GM12892 (cell line): ENCODE data around the gene ESD.

Experiments
- POLR2A ChIP-seq: IDR thresholded peaks from 2 replicates; pipeline ENCODE4 v1.6.1; 2011; ENCODE audit warnings: low read depth, low read length, control low read depth
- POLR2AphosphoS5 ChIP-seq: IDR thresholded peaks from 2 replicates; pipeline ENCODE4 v1.6.1; 2011; ENCODE audit warnings: low read depth, low read length, control low read depth

GRCh38 chr13:46830405-46831005 is 33.5 kb upstream of the ESD start:
- no peak for TF ChIP-seq POLR2AphosphoS5
- no peak for TF ChIP-seq POLR2A
